B cell (primary cell): ENCODE measurements around the gene KRT14.

Experiments
- EZH2 ChIP-seq: IDR thresholded peaks from 2 replicates; pipeline ENCODE4 v1.6.1; 2012; ENCODE audit warnings: borderline replicate concordance, low read depth, mild to moderate bottlenecking, moderate library complexity, low read length; ENCODE audit not compliant: insufficient read depth, poor library complexity, severe bottlenecking
- TF ChIP-seq, protein P1 (sequence below): fragments of 200-600 bp; IDR thresholded peaks from one replicate; pipeline ENCODE4 v1.8.0; 2022; ENCODE audit warnings: antibody characterized with exemption, mild to moderate bottlenecking

- TF ChIP-seq, protein P1, sequence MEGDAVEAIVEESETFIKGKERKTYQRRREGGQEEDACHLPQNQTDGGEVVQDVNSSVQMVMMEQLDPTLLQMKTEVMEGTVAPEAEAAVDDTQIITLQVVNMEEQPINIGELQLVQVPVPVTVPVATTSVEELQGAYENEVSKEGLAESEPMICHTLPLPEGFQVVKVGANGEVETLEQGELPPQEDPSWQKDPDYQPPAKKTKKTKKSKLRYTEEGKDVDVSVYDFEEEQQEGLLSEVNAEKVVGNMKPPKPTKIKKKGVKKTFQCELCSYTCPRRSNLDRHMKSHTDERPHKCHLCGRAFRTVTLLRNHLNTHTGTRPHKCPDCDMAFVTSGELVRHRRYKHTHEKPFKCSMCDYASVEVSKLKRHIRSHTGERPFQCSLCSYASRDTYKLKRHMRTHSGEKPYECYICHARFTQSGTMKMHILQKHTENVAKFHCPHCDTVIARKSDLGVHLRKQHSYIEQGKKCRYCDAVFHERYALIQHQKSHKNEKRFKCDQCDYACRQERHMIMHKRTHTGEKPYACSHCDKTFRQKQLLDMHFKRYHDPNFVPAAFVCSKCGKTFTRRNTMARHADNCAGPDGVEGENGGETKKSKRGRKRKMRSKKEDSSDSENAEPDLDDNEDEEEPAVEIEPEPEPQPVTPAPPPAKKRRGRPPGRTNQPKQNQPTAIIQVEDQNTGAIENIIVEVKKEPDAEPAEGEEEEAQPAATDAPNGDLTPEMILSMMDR = no peak
- no peak for TF ChIP-seq EZH2
Measured at GRCh38 chr17:41618341-41619035, 31.8 kb upstream of the KRT14 start.
